ENCODE data around the gene FTO.

DNA sequence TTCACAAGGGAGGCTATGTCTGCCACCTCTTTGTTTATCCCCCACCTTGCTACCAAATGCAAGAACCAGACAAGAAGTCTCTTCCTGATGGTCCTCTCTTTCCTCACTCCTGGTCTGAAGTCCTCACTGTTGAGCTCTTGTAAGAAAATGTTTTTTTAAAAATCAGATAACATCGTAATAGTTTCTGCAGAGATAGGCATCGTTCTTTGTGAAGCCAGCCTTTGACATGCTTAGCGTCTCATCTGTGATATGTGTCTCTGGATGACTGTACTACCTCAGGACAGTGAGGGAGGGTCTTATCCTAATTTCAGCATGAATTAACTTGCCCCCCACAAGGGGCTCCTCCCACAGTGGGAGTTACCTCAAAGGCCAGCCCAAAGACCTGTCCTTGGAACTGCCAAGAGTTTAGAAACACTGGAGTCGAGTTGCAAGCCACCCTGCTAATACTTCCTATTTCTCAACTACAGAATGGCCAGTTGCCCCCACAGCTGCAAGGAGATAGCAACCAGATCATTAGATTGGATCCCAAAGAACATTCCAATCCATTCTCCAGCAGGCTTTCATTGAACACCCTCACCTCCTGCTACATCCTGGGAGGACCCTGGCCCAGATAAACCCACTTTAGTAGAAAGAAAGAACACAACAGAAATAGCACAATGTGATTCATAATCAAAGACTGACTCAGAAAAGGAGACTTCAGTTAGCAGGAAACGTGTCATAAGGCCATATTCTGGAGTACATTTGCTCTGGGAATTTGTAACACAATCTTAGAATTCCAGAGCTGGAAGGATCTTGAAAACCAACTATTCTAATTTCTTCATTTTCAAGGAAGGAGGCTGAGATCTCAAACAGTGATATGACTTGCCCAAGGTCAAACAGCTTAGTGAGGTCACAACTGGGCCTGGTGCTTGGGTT lies 431.7 kb downstream of the FTO start:
- TF ChIP-seq, protein P1, sequence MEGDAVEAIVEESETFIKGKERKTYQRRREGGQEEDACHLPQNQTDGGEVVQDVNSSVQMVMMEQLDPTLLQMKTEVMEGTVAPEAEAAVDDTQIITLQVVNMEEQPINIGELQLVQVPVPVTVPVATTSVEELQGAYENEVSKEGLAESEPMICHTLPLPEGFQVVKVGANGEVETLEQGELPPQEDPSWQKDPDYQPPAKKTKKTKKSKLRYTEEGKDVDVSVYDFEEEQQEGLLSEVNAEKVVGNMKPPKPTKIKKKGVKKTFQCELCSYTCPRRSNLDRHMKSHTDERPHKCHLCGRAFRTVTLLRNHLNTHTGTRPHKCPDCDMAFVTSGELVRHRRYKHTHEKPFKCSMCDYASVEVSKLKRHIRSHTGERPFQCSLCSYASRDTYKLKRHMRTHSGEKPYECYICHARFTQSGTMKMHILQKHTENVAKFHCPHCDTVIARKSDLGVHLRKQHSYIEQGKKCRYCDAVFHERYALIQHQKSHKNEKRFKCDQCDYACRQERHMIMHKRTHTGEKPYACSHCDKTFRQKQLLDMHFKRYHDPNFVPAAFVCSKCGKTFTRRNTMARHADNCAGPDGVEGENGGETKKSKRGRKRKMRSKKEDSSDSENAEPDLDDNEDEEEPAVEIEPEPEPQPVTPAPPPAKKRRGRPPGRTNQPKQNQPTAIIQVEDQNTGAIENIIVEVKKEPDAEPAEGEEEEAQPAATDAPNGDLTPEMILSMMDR (IDR thresholded peaks at IDR 0.05; ENCODE audit: control extremely low read depth in 1 of 3, insufficient read depth in 1 of 3, low read depth in 1 of 3, low read length in 3 of 3): no peak
- no peak for TF ChIP-seq RNF2 (IDR thresholded peaks at IDR 0.05; ENCODE audit: borderline replicate concordance, low read depth, low read length, missing control alignments, poor library complexity, severe bottlenecking)
- no peak for TF ChIP-seq GABPA (IDR thresholded peaks at IDR 0.05; ENCODE audit: borderline replicate concordance, insufficient read depth, low read length)
- TF ChIP-seq POLR2A (IDR thresholded peaks at IDR 0.05; ENCODE audit: control extremely low read depth in 1 of 2, low read depth in 2 of 2, low read length in 2 of 2): no peak
- TF ChIP-seq POLR2AphosphoS5 (IDR thresholded peaks at IDR 0.05; ENCODE audit: low read depth, low read length): no peak
- TF ChIP-seq CBX5 (IDR thresholded peaks at IDR 0.05; ENCODE audit: low read depth, low read length): no peak
- no peak for TF ChIP-seq EZH2 (IDR thresholded peaks at IDR 0.05; ENCODE audit: low read depth, low read length, severe bottlenecking)
- TF ChIP-seq CHD2 (IDR thresholded peaks at IDR 0.05; ENCODE audit: low read length): no peak
- no peak for TF ChIP-seq CEBPB (IDR thresholded peaks at IDR 0.05; ENCODE audit: low read depth, low read length)

All from H1 (cell line).